Neural progenitor cell (in vitro differentiated cells): ENCODE measurements around the gene SERPIND1.

Source experiments
- CTCF ChIP-seq: fragments of 200-600 bp; sonication (generic); IDR thresholded peaks from 2 replicates; pipeline ENCODE4 v1.5.1; 2017; ENCODE audit warnings: antibody characterized with exemption, mild to moderate bottlenecking
- EZH2 ChIP-seq: fragments of 200-600 bp; sonication (generic); IDR thresholded peaks from 2 replicates; pipeline ENCODE4 v1.6.1; 2017; ENCODE audit warnings: antibody characterized with exemption, mild to moderate bottlenecking, moderate library complexity
- EZH2phosphoT487 ChIP-seq: fragments of 200-600 bp; sonication (generic); IDR thresholded peaks from 2 replicates; pipeline ENCODE4 v1.6.1; 2017; ENCODE audit warnings: antibody characterized with exemption

GRCh38 chr22:20779014-20779817 is 5.3 kb downstream of the SERPIND1 start:
- TF ChIP-seq CTCF (no peak), EZH2phosphoT487 (no peak), EZH2 (no peak)
